Measurements from ENCODE around the gene ADGRL4. TPM values are rescaled to one million over a fixed set of nuclear protein-coding genes. Genes with fewer than 3 reads are reported as not detected.

The ADGRL4 gene
- total RNA-seq, 2 experiments from 2014 or later = not detected

DNA sequence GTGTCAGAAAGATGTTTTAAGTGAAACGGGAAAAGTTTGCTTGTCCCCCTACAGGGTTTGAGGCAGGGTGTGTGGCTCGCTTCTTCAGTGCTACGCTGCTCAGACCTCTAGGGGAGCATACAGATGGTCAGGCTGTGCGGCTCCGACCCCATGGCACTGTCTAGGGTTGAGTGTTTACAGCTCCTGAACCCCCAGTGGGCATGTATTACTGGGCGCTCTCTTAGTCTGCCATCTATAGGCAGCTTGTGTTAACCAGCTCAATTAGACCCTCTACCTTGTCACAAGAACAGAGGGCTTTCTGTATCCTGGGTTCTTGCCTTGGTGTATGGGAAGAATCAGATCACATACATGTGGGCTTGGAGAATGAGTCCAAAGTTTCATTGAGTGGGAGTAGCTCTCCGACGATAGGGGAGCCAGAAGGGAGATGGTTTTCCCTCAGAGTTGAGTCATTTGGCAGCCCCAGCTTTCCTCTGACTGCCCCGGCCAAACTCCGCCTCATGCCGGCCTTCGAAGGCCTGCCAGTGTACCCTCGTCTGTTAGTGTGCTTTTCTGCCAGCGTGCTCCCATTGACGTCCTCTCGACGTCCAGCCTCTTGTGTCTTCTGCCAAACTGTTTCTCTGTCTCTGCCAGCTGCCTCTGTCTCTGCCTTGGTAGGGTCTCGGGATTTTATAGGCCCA lies 38.6 kb upstream of the ADGRL4 start:
- intact Hi-C loops (cut with DNase I, micrococcal nuclease) = no loop called here
- ChIA-PET POLR2A (no interaction called here), CTCF (no interaction called here)
- no peaks in the 10 kb centered on the region for H3K36me3 Mint-ChIP-seq (ENCODE audit: low read depth)
- no peaks in the 10 kb centered on the region for H3K27me3 Mint-ChIP-seq
- H3K4me3 ChIP-seq (ENCODE audit: low read length) = no peak overlapping the region
- no peak for ATAC-seq (ENCODE audit: poor library complexity)
- no peaks in the 10 kb centered on the region for H3K4me1 ChIP-seq (ENCODE audit: insufficient read depth, low read length)
- no peaks in the 10 kb centered on the region for H3K9me3 Mint-ChIP-seq
- H3K9me3 ChIP-seq (ENCODE audit: control insufficient read depth in 1 of 2, insufficient read depth in 1 of 2, low read length in 2 of 2) = peaks cover 0 to 10% of the 10 kb centered on the region in 2 experiments
- H3K4me3 Mint-ChIP-seq = no peak overlapping the region
- H3K36me3 ChIP-seq (ENCODE audit: insufficient read depth, low read length) = no peaks in the 10 kb centered on the region
- H3K4me1 Mint-ChIP-seq (ENCODE audit: low read depth) = no peaks in the 10 kb centered on the region
- DNase-seq = no peak
- no peaks in the 10 kb centered on the region for H3K27me3 ChIP-seq (ENCODE audit: control insufficient read depth in 1 of 2, insufficient read depth in 2 of 2, low read length in 2 of 2)
- no peak overlapping the region for H3K27ac Mint-ChIP-seq
- H3K27ac ChIP-seq (ENCODE audit: low read depth in 1 of 2, low read length in 2 of 2) = no peak overlapping the region
- TF ChIP-seq, protein P1, sequence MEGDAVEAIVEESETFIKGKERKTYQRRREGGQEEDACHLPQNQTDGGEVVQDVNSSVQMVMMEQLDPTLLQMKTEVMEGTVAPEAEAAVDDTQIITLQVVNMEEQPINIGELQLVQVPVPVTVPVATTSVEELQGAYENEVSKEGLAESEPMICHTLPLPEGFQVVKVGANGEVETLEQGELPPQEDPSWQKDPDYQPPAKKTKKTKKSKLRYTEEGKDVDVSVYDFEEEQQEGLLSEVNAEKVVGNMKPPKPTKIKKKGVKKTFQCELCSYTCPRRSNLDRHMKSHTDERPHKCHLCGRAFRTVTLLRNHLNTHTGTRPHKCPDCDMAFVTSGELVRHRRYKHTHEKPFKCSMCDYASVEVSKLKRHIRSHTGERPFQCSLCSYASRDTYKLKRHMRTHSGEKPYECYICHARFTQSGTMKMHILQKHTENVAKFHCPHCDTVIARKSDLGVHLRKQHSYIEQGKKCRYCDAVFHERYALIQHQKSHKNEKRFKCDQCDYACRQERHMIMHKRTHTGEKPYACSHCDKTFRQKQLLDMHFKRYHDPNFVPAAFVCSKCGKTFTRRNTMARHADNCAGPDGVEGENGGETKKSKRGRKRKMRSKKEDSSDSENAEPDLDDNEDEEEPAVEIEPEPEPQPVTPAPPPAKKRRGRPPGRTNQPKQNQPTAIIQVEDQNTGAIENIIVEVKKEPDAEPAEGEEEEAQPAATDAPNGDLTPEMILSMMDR (IDR thresholded peaks at IDR 0.05) = no peak

- Histone ChIP-seq H3K4me1 (ENCODE audit: insufficient read depth, low read length) (no peaks in the 10 kb centered on the region), H3K27ac (ENCODE audit: low read depth in 1 of 2, low read length in 2 of 2) (no peak overlapping the region), H3K27me3 (ENCODE audit: control insufficient read depth in 1 of 2, insufficient read depth in 2 of 2, low read length in 2 of 2) (no peaks in the 10 kb centered on the region), H3K4me3 (ENCODE audit: low read length) (no peak overlapping the region), H3K9me3 (ENCODE audit: control insufficient read depth in 1 of 2, insufficient read depth in 1 of 2, low read length in 2 of 2) (peaks cover 0 to 10% of the 10 kb centered on the region in 2 experiments), H3K36me3 (ENCODE audit: insufficient read depth, low read length) (no peaks in the 10 kb centered on the region)
- ATAC-seq (ENCODE audit: poor library complexity) = no peak
- intact Hi-C loops (cut with DNase I, micrococcal nuclease) = no loop called here
- no peaks in the 10 kb centered on the region for H3K4me1 Mint-ChIP-seq (ENCODE audit: low read depth)
- no peaks in the 10 kb centered on the region for H3K36me3 Mint-ChIP-seq (ENCODE audit: low read depth)
- TF ChIP-seq, protein P1 (IDR thresholded peaks at IDR 0.05) = no peak
- no peak overlapping the region for H3K4me3 Mint-ChIP-seq
- no peak overlapping the region for H3K27ac Mint-ChIP-seq
- H3K27me3 Mint-ChIP-seq = no peaks in the 10 kb centered on the region
- H3K9me3 Mint-ChIP-seq = no peaks in the 10 kb centered on the region
- DNase-seq = no peak
- POLR2A ChIA-PET = no interaction called here
- CTCF ChIA-PET = no interaction called here
Observed at GRCh38 chr1:79043506-79043905, 37.0 kb upstream of the ADGRL4 start.

DNA sequence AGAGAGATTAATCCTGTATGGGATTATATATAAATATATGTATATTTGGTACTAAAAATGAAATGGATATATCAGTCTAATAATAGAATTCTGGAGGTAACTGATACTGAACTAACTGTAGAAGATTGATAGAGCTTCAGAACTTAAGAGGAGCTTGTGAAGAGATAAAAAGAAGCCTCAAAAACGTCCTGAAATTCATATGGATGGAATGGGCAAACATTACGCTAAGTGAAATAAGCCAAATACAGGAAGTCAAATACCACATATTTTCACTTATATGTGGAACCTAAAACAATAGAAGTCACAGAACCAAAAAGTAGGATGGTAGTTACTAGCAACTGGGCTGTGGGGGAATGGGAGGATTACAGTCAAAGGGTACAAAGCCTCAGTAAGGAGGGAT lies 36.0 kb upstream of the ADGRL4 start:
- ChIA-PET POLR2A (no interaction called here), CTCF (interaction anchor here (1.0 kb wide), 1 partner anchor 10 kb away, joined by 7 read pairs; no protein-coding TSS in a partner anchor)
- Mint-ChIP-seq H3K4me1 (ENCODE audit: low read depth) (no peaks in the 10 kb centered on the region), H3K4me3 (no peak overlapping the region), H3K36me3 (ENCODE audit: low read depth) (no peaks in the 10 kb centered on the region), H3K27ac (no peak overlapping the region), H3K9me3 (peaks cover 2% of the 10 kb centered on the region), H3K27me3 (no peaks in the 10 kb centered on the region)
- Histone ChIP-seq H3K9me3 (ENCODE audit: control insufficient read depth in 1 of 2, insufficient read depth in 1 of 2, low read length in 2 of 2) (peaks cover 1 to 10% of the 10 kb centered on the region in 2 experiments), H3K27me3 (ENCODE audit: control insufficient read depth in 1 of 2, insufficient read depth in 2 of 2, low read length in 2 of 2) (no peaks in the 10 kb centered on the region), H3K27ac (ENCODE audit: low read depth in 1 of 2, low read length in 2 of 2) (no peak overlapping the region), H3K4me1 (ENCODE audit: insufficient read depth, low read length) (no peaks in the 10 kb centered on the region), H3K36me3 (ENCODE audit: insufficient read depth, low read length) (no peaks in the 10 kb centered on the region), H3K4me3 (ENCODE audit: low read length) (no peak overlapping the region)
- ATAC-seq (ENCODE audit: poor library complexity) (no peak), DNase-seq (no peak)
- TF ChIP-seq, protein P1 (IDR thresholded peaks at IDR 0.05) = no peak
- intact Hi-C loops (cut with DNase I, micrococcal nuclease) = no loop called here
